Measurements from ENCODE around the gene TRMT11. TPM values are rescaled to one million over a fixed set of nuclear protein-coding genes. Genes with fewer than 3 reads are reported as not detected.
"Not testable (repeated sequence)": the region's sequence is repeated elsewhere in the genome, so short reads cannot be mapped to it uniquely, and the experiment has no call there.

The TRMT11 gene
- total RNA-seq, result 10 to 100 TPM; 38.9 to 45.0 TPM

GRCh38 chr6:125986301-125987025 is at the start of gene TRMT11:
Gene TRMT11 (plus strand): TSS chr6:125986540. CDS start chr6:125986551, 11 bp downstream.
- CTCF ChIA-PET, result interaction anchor here (0.7 to 1.9 kb wide), 7 partner anchors 9 to 205 kb away, joined by 3 to 11 read pairs (median 4); partner anchors contain the start of gene NCOA7
- POLR2A ChIA-PET, result interaction anchor here (1.0 to 2.0 kb wide), 4 partner anchors 29 to 205 kb away, joined by 3 to 23 read pairs (median 8); partner anchors contain the start of genes HINT3 and NCOA7

- CTCF ChIA-PET, result no interaction called here
- POLR2A ChIA-PET, result no interaction called here
These were observed 47.3 kb upstream of the TRMT11 start for GRCh38 chr6:125939026-125939425.

- ChIA-PET POLR2A (no interaction called here), CTCF (no interaction called here)
These were observed 46.5 kb upstream of the TRMT11 start for GRCh38 chr6:125939791-125940190.

- ChIA-PET CTCF (no interaction called here), POLR2A (no interaction called here)
These were observed 45.9 kb upstream of the TRMT11 start for GRCh38 chr6:125940247-125941041.

DNA sequence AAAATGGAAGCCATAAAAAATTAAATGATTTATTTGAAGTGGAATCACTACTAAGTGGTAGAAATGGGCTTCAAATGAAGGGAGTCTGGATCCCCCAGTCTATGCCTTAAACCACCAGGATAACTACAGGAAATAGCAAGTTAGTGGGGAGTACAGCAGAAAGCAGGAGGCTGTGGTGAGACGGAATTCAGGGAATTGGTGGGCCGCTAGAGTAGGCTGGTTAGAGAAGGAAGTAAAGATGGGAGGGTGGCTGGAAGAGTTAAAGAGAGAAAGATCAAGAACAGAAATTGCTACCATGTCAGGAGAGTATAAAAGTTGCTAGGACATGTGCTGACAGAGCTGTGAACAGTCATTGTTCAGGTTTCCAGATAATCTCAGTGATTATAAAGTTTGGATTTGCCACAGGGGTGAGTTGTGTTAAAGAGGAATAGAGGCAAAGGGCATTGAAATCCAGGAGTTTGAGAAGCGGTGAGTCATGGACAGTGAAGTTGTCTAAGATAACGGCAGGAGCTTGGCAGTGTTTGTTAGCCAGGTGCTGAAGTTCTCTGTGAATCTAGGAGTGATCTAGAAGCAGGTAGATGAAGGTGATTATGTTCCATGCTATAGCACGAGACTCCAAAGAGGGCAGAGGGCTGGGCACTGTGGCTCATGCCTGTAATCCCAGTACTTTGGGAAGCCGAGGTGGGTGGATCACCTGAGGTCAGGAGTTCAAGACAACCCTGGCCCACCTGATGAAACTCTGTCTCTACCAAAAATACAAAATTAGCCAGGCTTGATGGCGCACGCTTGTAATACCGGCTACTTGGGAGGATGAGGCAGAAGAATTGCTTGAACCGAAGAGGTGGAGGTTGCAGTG is 43.4 kb upstream of the TRMT11 start:
- CTCF ChIA-PET, result interaction anchor here (1.1 kb wide), 1 partner anchor 13 kb away, joined by 4 read pairs; the partner anchor contains the start of gene HINT3
- POLR2A ChIA-PET, result no interaction called here

DNA sequence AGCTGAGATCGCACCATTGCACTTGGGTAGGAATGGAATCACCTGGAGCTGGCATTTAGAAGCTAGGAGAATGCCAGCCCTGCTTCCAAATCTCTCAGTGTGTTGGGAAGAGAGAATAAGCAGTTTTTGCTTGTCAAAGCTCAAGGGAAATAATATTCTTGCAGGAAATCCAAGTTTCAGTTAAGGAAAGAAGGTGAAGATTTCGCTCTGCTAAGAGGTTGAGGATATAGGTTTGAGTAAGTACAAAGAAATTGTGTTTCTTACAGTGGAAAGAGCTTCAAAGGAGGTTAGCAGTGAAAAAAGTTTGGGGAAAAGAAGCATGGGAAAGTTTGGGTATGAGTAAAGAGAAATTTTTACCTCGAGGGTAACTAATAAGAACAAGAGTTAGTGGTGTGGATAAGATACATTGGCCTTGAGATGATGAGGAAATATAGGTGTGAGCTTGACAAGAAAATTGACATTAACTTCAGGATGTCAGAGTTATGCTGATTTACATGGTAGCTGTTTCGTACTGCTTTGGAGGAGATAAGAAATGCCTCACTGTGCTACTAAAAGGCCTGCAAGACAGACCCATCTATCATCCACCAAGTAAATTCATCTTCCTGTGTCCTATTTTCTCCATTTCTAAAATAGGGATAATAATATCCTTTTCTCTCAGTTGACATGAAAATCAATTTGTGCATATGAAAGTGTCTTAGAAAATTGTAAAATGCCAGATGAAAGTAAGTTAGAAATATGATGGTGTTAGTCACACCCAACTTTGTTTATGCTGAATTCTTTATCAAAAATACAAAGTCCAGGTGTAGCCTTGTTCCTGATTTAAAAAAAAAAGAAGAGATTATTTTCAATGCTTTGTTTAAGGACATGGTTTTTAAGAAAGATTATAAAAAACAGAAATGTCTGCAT is 42.6 kb upstream of the TRMT11 start:
- POLR2A ChIA-PET, result no interaction called here

GRCh38 chr6:125944434-125944816 is 41.9 kb upstream of the TRMT11 start:
- POLR2A ChIA-PET, result no interaction called here
- CTCF ChIA-PET, result no interaction called here

More for the DNA sequence above, 42.6 kb upstream of the TRMT11 start:
- CTCF ChIA-PET, result interaction anchor here (1.1 kb wide), 1 partner anchor 13 kb away, joined by 4 read pairs; the partner anchor contains the start of gene HINT3

- POLR2A ChIA-PET, result no interaction called here
These were observed 41.4 kb upstream of the TRMT11 start for GRCh38 chr6:125944896-125945295.

DNA sequence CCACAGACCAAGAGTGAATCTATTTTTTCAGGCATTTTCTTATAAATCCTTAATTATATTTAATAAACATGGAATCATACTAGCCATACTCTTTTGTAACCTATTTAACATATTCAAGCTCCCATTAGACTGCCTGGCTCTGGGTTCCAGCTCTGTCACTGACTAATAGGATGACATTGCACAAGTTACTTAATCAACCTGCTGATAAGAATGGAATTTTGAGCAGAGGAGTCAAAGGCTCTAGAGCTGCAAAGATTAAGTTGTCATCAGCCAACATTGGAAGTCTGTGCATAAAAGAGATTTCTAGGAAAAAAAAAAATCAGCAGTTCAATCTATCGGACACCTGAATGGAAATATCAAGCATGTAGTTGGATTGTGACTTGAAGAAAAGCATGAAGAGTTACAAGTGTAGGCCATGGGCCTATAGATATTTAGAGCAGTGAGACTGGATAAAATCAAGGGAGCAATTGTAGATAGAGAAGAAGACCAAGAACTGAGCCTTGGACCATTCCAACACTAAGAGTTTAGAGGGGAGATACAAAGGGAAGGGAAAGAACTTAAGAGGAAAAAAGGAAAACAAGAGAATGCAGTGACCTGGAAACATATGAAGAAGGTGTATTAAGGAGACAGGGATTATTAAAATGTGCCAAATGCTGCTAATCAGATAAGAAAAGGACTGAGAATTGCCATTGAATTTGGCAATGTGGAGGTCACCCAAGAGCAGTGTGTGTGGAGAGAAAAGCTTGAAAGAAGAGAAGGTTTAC is 40.8 kb upstream of the TRMT11 start:
- ChIA-PET CTCF (no interaction called here), POLR2A (no interaction called here)

More at GRCh38 chr6:125944896-125945295, 41.4 kb upstream of the TRMT11 start:
- CTCF ChIA-PET, result no interaction called here

- POLR2A ChIA-PET, result no interaction called here
- CTCF ChIA-PET, result interaction anchor here (2.6 kb wide), 1 partner anchor 9 kb away, joined by 12 read pairs; the partner anchor contains the start of gene HINT3
These were observed 38.7 kb upstream of the TRMT11 start for GRCh38 chr6:125947615-125948014.

- ChIA-PET POLR2A (no interaction called here), CTCF (interaction anchor here (2.6 kb wide), 1 partner anchor 8 kb away, joined by 12 read pairs; the partner anchor contains the start of gene HINT3)
These were observed 37.9 kb upstream of the TRMT11 start for GRCh38 chr6:125948455-125948854.

GRCh38 chr6:125949069-125949468 is 37.3 kb upstream of the TRMT11 start:
- ChIA-PET CTCF (no interaction called here), POLR2A (no interaction called here)

DNA sequence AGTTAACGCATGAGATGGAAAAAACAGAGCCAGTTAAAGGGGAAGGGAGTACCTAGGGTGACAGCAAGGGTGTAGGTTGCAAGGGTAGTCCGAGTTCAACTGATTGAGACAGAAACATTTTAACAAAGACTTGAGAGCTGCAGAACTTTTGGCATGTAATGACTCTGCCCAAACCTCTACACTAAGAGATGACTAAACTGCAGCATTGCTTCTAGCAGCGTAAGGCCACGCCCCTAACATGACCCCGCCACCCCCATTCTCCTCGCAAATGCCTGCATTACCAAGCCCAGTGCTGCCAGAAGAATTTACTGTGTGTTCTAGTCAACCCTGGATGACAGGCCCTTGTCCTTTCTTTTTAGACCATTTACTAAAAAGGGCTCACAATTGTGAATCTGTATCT is 36.0 kb upstream of the TRMT11 start:
- CTCF ChIA-PET, result no interaction called here
- POLR2A ChIA-PET, result no interaction called here

GRCh38 chr6:125950716-125951115 is 35.6 kb upstream of the TRMT11 start:
- POLR2A ChIA-PET, result not testable (repeated sequence)
- CTCF ChIA-PET, result interaction anchor here (0.9 kb wide), 1 partner anchor 23 kb away, joined by 3 read pairs; no protein-coding TSS in a partner anchor

GRCh38 chr6:125951323-125951722 is 35.0 kb upstream of the TRMT11 start:
- CTCF ChIA-PET, result interaction anchor here (0.9 to 1.2 kb wide), 2 partner anchors 23 to 161 kb away, joined by 3 read pairs; no protein-coding TSS in a partner anchor

GRCh38 chr6:125952764-125953501 is 33.4 kb upstream of the TRMT11 start:
- POLR2A ChIA-PET, result no interaction called here
- CTCF ChIA-PET, result interaction anchor here (0.6 to 1.6 kb wide), 4 partner anchors 30 to 171 kb away, joined by 3 to 7 read pairs (median 4); partner anchors contain the start of gene NCOA7

More at GRCh38 chr6:125951323-125951722, 35.0 kb upstream of the TRMT11 start:
- POLR2A ChIA-PET, result no interaction called here

DNA sequence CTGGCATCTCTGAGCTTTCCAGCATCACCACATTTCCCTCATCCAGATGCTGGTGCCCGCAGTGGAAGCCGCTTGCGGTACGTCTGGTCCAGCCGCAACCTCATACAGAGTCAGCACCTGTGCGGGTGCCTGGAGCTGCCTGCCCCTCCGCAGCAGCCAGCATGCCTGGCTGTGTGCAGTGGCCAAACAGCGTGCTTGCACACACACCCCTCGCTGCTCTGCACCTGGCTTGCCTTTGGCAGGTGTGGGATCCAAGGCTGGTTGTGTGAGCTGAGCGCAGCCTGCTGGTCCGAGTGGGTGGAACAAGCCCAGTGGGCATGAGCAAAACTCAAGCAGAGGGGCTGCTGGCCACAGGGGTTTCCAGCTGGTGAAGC is 32.9 kb upstream of the TRMT11 start:
- CTCF ChIA-PET, result interaction anchor here (0.6 to 1.6 kb wide), 4 partner anchors 30 to 172 kb away, joined by 3 to 7 read pairs (median 4); partner anchors contain the start of gene NCOA7

More for the DNA sequence above, 32.9 kb upstream of the TRMT11 start:
- POLR2A ChIA-PET, result no interaction called here

Data from activated CD8-positive, alpha-beta memory T cell treated with anti-CD3 and anti-CD28 coated beads for 36 hours (primary cell).